GM21786 (cell line): ENCODE results near the gene FUBP3.

Source experiments
- ATAC-seq: cut with Tn5 transposase; IDR thresholded peaks from one replicate; pipeline ENCODE4 v1.9.1; 2021; ENCODE audit not compliant: unreplicated experiment

FUBP3 gene

GRCh38 chr9:130633336-130634190 is 54.2 kb downstream of the FUBP3 start:
- ATAC-seq: no peak

- ATAC-seq: no peak
Observed at GRCh38 chr9:130634191-130634768, 54.9 kb downstream of the FUBP3 start.

- no peak for ATAC-seq
Observed at GRCh38 chr9:130634801-130635200, 55.4 kb downstream of the FUBP3 start.

- ATAC-seq: no peak
Observed at GRCh38 chr9:130635306-130635705, 55.9 kb downstream of the FUBP3 start.

- ATAC-seq: no peak
Observed at GRCh38 chr9:130635721-130636647, 56.6 kb downstream of the FUBP3 start.

- no peak for ATAC-seq
Observed at GRCh38 chr9:130636648-130637020, 57.3 kb downstream of the FUBP3 start.

GRCh38 chr9:130638284-130639123 is 59.1 kb downstream of the FUBP3 start:
- no peak for ATAC-seq

- no peak for ATAC-seq
Observed at GRCh38 chr9:130639124-130639765, 59.9 kb downstream of the FUBP3 start.

GRCh38 chr9:130639866-130640555 is 60.6 kb downstream of the FUBP3 start:
- no peak for ATAC-seq

GRCh38 chr9:130640681-130641080 is 61.3 kb downstream of the FUBP3 start:
- ATAC-seq: no peak

GRCh38 chr9:130642926-130643325 is 63.5 kb downstream of the FUBP3 start:
- ATAC-seq: no peak

GRCh38 chr9:130651221-130651620 is 71.8 kb downstream of the FUBP3 start:
- ATAC-seq: no peak

GRCh38 chr9:130651752-130652151 is 72.4 kb downstream of the FUBP3 start:
- ATAC-seq: no peak

GRCh38 chr9:130654879-130655278 is 75.5 kb downstream of the FUBP3 start:
- no peak for ATAC-seq

GRCh38 chr9:130658893-130659698 is 79.7 kb downstream of the FUBP3 start:
- no peak for ATAC-seq

- ATAC-seq: no peak
Observed at GRCh38 chr9:130659699-130660248, 80.4 kb downstream of the FUBP3 start.

GRCh38 chr9:130660326-130660682 is 80.9 kb downstream of the FUBP3 start:
- ATAC-seq: no peak

GRCh38 chr9:130660683-130661450 is 81.5 kb downstream of the FUBP3 start:
- no peak for ATAC-seq
